HEK293 (cell line): ENCODE results near the gene BCL2A1.
A peak's percentile ranks its signal among the peaks of the same experiment; 100 is the strongest.
"Not testable (repeated sequence)": the region's sequence is repeated elsewhere in the genome, so short reads cannot be mapped to it uniquely, and the experiment has no call there.

Experiments
- CTCF ChIA-PET: fragments of 350-600 bp; formaldehyde crosslinking; extraction: SDS; loops from one replicate; lab custom pipeline; 2021; ENCODE audit warnings: antibody characterized with exemption; lab: Yijun Ruan, JAX
- POLR2A ChIA-PET: fragments of 300-600 bp; formaldehyde crosslinking; extraction: SDS; loops from one replicate; lab custom pipeline; 2020; ENCODE audit warnings: antibody characterized with exemption, inconsistent platforms; lab: Yijun Ruan, JAX
- H3K27ac ChIP-seq: fragments of 200-500 bp; sonication (Bioruptor generic); 2 replicates; pipeline ENCODE4 v1.5.1; 2014; ENCODE audit warnings: low read depth, low read length, control low read depth, inconsistent platforms; ENCODE audit errors: extremely low read depth
- H3K36me3 ChIP-seq, 2 experiments: fragments of 200-500 bp in 1 of 2; sonication (Bioruptor generic) in 1 of 2; 1 replicate in 1 of 2; 2 replicates in 1 of 2; pipeline ENCODE4 v1.5.1; 2014 to 2017; ENCODE audit warnings: inconsistent platforms in 2 of 2, low read length in 2 of 2; ENCODE audit not compliant: control insufficient read depth in 2 of 2, insufficient read depth in 1 of 2
- H3K4me1 ChIP-seq: fragments of 200-500 bp; sonication (Bioruptor generic); 2 replicates; pipeline ENCODE4 v1.5.1; 2014; ENCODE audit warnings: mild to moderate bottlenecking, low read length, inconsistent platforms; ENCODE audit not compliant: control insufficient read depth, insufficient read depth
- H3K4me3 ChIP-seq: 2 replicates; pipeline ENCODE4 v1.5.1; 2011; ENCODE audit warnings: low read depth, mild to moderate bottlenecking, control low read depth, low read length, moderate library complexity
- H3K9me3 ChIP-seq: fragments of 200-500 bp; sonication (Bioruptor generic); 2 replicates; pipeline ENCODE4 v1.5.1; 2014; ENCODE audit warnings: low read depth, low read length, inconsistent platforms; ENCODE audit not compliant: control insufficient read depth, insufficient read depth
- GLI2 ChIP-seq: fragments of 450-650 bp; formaldehyde crosslinking; IDR thresholded peaks from 2 replicates; pipeline ENCODE4; 2017; ENCODE audit warnings: missing biosample characterization, missing genetic modification characterization, low read depth, borderline replicate concordance
- PRDM1 ChIP-seq: fragments of 450-650 bp; formaldehyde crosslinking; IDR thresholded peaks from 2 replicates; pipeline ENCODE4; 2016; ENCODE audit warnings: missing biosample characterization, missing genetic modification characterization
- PRDM10 ChIP-seq: fragments of 450-650 bp; formaldehyde crosslinking; IDR thresholded peaks from 2 replicates; pipeline ENCODE4 v1.5.1; 2016; ENCODE audit warnings: missing biosample characterization, missing genetic modification characterization
- SP7 ChIP-seq: fragments of 450-650 bp; formaldehyde crosslinking; IDR thresholded peaks from 2 replicates; pipeline ENCODE4 v1.5.1; 2016; ENCODE audit warnings: missing biosample characterization, missing genetic modification characterization
- ZNF138 ChIP-seq: fragments of 450-650 bp; formaldehyde crosslinking; IDR thresholded peaks from 2 replicates; pipeline ENCODE4 v1.5.1; 2016; ENCODE audit warnings: missing biosample characterization, missing genetic modification characterization, borderline replicate concordance
- ZNF19 ChIP-seq: fragments of 450-650 bp; formaldehyde crosslinking; IDR thresholded peaks from 2 replicates; pipeline ENCODE4; 2016; ENCODE audit warnings: missing biosample characterization, missing genetic modification characterization, low read depth
- ZNF335 ChIP-seq: fragments of 450-650 bp; formaldehyde crosslinking; conservative IDR thresholded peaks from 2 replicates; pipeline ENCODE4 v1.5.1; 2016; ENCODE audit warnings: missing biosample characterization, missing genetic modification characterization
- ZNF449 ChIP-seq: fragments of 450-650 bp; formaldehyde crosslinking; IDR thresholded peaks from 2 replicates; pipeline ENCODE4 v1.5.1; 2017; ENCODE audit warnings: missing biosample characterization, mild to moderate bottlenecking, missing genetic modification characterization, moderate library complexity
- ZNF488 ChIP-seq: fragments of 450-650 bp; formaldehyde crosslinking; IDR thresholded peaks from 2 replicates; pipeline ENCODE4 v1.5.1; 2016; ENCODE audit warnings: missing biosample characterization, missing genetic modification characterization
- ZNF639 ChIP-seq: fragments of 450-650 bp; formaldehyde crosslinking; IDR thresholded peaks from 2 replicates; pipeline ENCODE4 v1.5.1; 2016; ENCODE audit warnings: missing biosample characterization, missing genetic modification characterization
- ZNF664 ChIP-seq: fragments of 450-650 bp; formaldehyde crosslinking; IDR thresholded peaks from 2 replicates; pipeline ENCODE4 v1.5.1; 2016; ENCODE audit warnings: missing biosample characterization, missing genetic modification characterization
- ZNF830 ChIP-seq: fragments of 450-650 bp; IDR thresholded peaks from 2 replicates; pipeline ENCODE4 v1.5.0; 2018; ENCODE audit warnings: missing biosample characterization, missing genetic modification characterization, low read depth, mild to moderate bottlenecking, moderate library complexity

Gene BCL2A1

GRCh38 chr15:79970624-79971434, at the start of gene BCL2A1:
Gene BCL2A1, minus strand, starts transcription at chr15:79971196. Its CDS starts 77 bp downstream, at chr15:79971119.
- ChIA-PET POLR2A (no interaction called here), CTCF (interaction anchor here (1.2 kb wide), 1 partner anchor 9 kb away, joined by 5 read pairs; no protein-coding TSS in a partner anchor)
- peak; percentile 33; the same call in 1 of the 2 replicates for TF ChIP-seq ZNF335 (tag by site-specific recombination)
- no peak for TF ChIP-seq ZNF449 (tag by site-specific recombination)
- TF ChIP-seq ZNF664 (tag by site-specific recombination) = no peak
- 0 out of 2 replicates have a peak, but pooled peaks have one; percentile 18 for TF ChIP-seq PRDM10
- TF ChIP-seq ZNF639 = no peak
- H3K27ac ChIP-seq = no peak within 1 kb of the TSS
- H3K36me3 ChIP-seq = no peaks in the 10 kb centered on the region
- 0 out of 2 replicates have a peak, but pooled peaks cover 2% of the 10 kb centered on the region for H3K4me1 ChIP-seq
- H3K4me3 ChIP-seq = no peak within 1 kb of the TSS
- no peaks in the 10 kb centered on the region for H3K9me3 ChIP-seq

GRCh38 chr15:80020731-80021130, 49.7 kb upstream of the BCL2A1 start:
- CTCF ChIA-PET = no interaction called here
- Histone ChIP-seq H3K9me3 (no peaks in the 10 kb centered on the region), H3K4me3 (no peak overlapping the region), H3K27ac (no peak overlapping the region), H3K4me1 (no peaks in the 10 kb centered on the region)
- POLR2A ChIA-PET = no interaction called here
- no peak for TF ChIP-seq ZNF19 (tag by site-specific recombination)
- TF ChIP-seq SP7 (tag by site-specific recombination) = no peak
- TF ChIP-seq ZNF488 (tag by site-specific recombination) = no peak
- TF ChIP-seq ZNF138 (tag by site-specific recombination) = no peak
- no peak for TF ChIP-seq GLI2 (tag by site-specific recombination)
- TF ChIP-seq ZNF830 (tag by site-specific recombination) = no peak
- TF ChIP-seq PRDM1 (tag by site-specific recombination) = no peak
- TF ChIP-seq, all 188 proteins: peak for 0
- H3K36me3 ChIP-seq = no peaks in the 10 kb centered on the region

- H3K36me3 ChIP-seq, H3K4me3 ChIP-seq, H3K4me1 ChIP-seq, H3K9me3 ChIP-seq, H3K27ac ChIP-seq, POLR2A ChIA-PET: not testable (repeated sequence)
- CTCF ChIA-PET = interaction anchor here (0.6 kb wide), 1 partner anchor 118 kb away, joined by 3 read pairs; no protein-coding TSS in a partner anchor
Measured at GRCh38 chr15:80020149-80020548, 49.2 kb upstream of the BCL2A1 start.
